Measurements from ENCODE around the gene ICA1.

The ICA1 gene

DNA sequence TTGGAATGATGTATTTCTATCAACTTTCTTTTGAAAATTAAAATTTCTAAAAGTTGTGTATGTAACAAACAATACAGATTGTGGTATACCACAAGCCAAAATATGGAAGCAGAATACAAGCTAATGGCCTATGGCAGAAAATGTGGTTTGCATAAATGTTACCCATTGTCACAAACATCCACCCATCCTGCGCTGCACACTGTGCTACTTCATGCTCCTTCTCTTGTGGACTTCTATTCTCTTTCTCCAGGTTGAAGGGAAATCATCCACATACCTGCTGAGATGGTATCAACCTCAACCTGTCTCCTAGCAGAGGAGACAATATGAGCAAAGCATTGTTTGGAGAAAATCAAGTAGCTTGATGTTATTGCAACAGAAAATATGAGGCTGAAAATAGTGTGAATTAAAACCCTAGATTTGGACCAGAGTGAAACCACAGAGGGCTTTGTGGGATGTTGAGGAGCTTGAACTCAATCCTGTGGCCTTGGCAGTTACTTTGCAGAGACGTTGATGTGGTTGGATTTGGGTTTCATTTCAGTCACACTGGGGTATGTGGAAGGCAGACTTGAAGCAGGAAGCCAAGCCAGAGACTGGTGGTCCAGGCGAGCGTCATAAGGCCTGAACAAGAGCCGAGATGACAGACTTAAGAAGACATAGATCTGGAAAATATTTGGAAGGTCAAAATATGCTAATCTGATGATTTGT lies 63.8 kb downstream of the ICA1 start:
- no peak for DNase-seq

DNA sequence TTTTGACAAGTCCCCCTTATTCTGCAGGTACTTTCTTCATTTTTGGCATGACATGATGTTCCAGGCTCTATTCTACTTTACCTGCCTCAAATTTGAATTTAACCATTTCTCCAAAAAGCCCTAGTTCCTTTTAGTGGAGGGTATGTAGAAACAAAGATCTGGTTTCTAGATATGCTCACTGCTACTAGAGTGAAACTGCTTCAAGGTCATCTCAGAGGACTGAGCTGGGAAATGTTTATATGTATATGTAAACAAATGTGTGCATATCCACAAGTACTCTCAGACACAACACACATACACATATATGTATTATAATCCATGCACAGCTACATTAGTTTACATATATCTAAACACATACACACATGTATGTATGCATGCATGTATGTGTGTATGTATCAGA lies 69.1 kb downstream of the ICA1 start:
- no peak for DNase-seq

DNA sequence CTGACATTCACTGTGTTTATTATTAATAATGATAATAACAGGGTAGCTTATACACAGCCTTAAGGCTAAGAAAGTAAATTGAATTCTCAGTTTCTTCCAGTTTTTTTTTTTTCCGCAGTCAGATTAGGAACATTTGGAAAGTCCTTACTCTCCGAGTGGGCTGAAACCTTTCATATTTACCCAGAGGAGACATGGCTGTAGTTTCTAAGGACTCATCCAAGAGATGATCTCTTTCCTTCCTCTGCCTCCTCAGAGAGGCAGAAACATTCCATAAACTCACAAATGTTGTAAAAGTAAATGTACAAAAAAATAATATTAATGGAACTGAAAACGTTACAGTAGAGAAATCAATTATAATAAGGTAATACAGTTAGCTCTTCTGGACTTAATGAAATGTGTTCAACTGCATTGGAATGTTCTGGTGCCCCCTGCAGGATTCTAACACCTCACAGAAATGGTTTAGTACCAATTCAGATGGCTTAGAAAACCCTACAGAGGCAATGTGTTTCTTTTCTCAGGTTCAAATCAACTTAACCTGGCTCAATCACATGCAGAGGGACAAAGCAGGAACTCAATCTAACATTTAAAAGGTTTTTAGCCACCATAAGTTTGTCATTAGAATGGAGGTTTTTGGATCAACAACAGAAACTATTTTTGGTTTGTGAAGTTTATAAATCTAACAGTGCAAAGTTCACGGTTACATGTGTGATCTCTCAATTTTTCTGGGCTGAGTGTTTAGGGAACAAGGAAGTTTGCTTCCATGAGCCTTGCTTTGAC lies 71.7 kb downstream of the ICA1 start:
- DNase-seq = peak; percentile 43 to 84 (median 52)

DNA sequence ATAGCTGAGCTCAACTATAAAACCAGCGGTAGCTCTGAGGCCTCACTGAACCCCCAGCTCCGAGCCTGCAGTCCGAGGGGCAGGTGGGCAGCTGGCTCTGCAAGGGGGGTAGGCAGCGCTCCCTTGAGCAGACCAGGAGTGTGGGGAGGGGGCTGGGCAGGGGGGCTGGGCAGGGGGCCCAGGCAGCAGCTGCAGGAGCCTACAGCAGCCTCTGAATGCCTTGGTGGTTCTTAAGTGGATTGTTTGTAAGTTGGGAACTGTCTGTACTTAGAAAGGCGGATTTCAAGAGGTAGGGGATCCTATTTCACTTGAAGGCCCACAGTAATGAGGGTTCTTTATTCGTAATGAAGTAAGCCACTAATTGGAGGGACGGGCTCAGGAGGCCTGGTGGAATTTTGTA lies 72.3 kb downstream of the ICA1 start:
- DNase-seq = peak; percentile 29 to 84 (median 73)

DNA sequence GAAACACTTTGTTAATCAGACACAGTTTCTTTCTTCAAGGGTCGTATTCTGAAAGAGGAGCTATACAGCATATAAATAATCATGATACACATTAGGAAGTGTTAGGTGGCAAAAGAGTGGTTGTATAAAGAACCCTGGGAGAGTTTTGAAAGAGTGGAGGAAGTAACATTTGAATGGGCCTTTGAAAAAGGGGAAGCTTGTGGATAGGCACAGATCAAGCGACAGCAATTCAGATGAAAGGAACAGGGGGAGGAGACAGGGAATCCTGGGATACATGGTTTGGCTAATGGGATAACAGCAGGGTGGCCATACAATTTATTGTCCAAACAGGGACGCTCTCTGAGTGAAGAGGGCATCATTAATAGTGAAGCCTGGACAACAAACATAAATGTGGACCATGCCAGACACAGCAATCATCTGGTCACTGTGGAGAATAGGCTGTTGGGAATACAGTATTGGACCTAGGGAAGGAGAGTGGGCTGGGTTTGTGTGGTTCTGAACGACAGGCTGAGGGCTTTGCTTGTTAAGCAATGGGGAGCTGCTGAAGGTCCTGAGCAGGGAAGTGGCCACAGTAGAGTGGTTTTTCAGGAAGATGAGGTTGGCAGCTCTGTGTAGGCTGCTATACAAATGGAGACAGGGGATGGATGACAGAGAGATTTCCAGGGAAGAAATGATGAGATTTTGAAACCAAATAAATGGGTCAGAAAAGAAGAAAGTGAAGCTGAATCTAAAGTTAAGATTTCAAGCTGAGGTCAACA lies 75.9 kb downstream of the ICA1 start:
- DNase-seq = peak in 2 of 3 experiments; percentile 47 to 73

DNA sequence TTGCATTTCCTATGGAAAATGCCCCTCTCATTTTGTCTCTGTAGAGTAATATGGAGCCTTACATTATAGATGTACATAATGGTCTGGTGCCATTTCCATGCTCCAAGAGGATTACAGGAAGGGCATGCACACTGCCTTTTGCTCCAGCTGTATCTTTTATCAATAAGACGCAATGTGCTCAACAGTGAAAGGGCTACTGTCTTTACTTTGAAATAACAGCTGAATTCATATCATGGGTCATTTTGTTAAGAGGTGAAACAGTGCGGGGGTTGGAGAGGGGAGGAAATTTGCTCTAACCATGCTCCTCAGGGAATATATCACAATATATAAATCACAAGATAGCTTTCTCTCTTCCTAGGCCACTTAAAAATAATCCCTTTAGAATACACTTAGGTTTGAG lies 77.7 kb downstream of the ICA1 start:
- DNase-seq = peak; percentile 50 to 87 (median 82)

DNA sequence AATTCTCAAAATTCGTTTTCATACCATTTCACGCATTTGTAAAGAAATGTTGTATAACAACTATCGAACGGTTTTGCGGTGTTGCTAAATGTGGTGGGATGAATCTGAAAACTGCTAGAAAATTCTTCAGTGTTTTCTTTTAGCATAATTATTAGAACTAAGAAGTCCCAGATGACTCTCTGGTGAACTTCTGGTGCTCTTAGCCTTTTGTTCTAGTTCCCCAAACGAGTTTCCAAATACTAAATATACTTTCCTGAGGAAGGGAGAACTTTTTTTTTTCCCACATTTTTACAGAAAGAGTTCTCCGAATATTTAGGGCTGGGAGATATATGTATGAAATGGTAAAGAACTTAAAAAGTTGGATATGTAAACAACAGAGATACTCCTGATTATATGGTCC lies 82.5 kb downstream of the ICA1 start:
- DNase-seq = no peak

DNA sequence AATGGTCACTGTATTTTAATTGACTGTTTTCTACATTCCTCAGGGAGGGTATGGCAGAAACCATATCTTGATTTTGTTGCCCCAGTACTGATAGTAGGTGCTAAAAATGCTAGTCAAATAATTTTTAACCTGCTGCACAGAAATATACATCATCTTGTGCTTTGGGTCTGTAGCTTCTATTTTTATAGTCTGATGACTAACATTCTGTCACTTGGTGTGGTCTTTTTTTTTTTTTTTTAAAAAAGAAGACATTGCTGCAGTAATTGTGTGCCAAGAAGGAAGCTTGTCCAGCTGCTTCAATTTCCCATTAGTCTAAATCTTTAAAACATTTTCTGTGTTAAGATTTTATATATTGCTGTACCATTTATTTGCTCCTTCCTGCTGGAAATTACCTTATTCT lies 83.6 kb downstream of the ICA1 start:
- no peak for DNase-seq

DNA sequence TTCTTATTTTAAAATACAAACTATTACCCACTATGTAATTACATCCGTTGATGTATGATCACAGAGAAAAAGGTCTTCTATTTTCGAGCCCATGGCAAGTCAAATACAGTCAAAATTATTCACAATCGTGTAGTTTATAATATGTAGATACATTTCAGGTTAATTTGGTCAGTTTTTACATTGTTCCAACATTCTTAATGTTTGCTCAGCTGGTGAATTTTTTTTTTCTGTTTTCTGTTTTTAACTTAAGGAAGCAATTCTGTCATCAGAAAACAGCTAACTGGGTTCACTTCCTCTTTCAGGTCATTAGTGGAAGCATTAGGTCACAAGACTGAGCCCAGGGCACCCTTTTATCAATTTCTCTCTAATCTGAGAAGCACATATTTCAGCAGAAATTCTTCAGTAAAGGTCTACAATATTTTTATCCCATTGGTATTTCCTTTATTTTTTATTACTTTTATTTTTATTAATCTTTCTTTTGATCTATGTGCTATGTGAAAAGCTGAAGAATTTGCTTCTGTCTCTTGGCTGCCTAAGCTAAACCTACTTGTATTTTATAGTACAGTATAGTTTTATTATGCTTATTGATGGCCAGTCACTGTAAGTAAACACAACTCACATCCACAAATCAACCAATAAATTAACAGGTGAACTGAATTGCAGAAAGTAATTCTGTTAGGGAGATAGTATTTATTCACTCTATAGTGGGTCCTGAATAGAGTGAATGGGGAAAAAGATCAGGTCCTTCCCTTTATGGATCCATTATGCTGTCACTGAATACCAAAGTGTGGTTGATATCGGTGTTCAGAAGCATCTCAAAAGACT lies 84.6 kb downstream of the ICA1 start:
- DNase-seq = no peak

DNA sequence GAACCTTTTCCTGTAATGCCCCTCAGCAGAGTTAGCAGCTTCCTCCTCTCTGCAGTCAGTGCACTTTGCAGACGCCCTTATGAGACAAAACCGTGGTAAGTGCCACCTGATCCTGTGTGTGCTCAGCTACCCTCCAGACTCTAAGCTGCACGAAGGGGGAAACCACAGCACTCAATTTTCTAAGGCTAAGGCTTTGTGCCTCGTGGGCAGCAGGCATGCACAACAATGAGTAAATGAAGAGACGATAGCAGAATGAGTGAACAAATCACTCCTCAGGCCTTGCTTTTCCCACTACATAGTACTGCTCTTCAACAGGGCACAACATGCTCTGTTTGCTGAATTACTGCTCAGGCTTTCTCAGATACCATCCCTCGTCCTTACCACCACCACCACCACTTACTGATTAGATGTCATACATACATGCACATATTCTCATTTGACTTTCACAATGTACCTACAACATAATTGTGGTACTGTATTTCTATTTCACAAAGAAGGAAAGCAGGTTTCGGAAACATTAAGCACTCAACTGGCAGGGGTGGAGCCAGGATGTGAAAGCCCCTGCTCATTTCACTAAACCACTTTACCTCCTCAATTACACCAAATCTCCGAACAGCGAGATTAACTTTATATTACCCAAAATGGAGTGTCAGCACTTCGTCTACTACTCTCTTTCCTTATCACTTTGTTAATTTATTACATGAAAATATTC lies 85.4 kb downstream of the ICA1 start:
- DNase-seq = peak in 2 of 3 experiments; percentile 27 to 84

DNA sequence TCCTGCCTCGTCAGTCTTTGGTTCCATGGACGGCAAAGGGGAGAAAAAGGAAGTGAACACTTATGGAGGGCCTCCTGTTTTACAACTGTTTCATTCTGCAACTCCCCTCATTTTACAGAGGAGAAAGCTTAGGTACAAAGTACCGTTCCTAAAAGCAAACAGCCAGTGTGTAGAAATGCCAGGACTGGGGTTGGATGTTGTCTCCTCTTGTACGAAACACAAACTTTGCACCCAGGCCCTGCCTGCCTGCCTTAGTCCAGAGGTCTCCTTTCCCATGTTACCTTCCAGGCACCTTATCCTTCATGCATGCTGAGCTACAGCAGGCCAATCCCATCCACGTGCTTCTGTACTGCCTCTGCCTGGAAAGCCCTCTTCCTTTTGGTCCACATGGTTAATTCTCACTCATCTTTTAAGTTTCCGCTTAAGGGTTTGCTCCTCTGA lies 86.0 kb downstream of the ICA1 start:
- no peak for DNase-seq

DNA sequence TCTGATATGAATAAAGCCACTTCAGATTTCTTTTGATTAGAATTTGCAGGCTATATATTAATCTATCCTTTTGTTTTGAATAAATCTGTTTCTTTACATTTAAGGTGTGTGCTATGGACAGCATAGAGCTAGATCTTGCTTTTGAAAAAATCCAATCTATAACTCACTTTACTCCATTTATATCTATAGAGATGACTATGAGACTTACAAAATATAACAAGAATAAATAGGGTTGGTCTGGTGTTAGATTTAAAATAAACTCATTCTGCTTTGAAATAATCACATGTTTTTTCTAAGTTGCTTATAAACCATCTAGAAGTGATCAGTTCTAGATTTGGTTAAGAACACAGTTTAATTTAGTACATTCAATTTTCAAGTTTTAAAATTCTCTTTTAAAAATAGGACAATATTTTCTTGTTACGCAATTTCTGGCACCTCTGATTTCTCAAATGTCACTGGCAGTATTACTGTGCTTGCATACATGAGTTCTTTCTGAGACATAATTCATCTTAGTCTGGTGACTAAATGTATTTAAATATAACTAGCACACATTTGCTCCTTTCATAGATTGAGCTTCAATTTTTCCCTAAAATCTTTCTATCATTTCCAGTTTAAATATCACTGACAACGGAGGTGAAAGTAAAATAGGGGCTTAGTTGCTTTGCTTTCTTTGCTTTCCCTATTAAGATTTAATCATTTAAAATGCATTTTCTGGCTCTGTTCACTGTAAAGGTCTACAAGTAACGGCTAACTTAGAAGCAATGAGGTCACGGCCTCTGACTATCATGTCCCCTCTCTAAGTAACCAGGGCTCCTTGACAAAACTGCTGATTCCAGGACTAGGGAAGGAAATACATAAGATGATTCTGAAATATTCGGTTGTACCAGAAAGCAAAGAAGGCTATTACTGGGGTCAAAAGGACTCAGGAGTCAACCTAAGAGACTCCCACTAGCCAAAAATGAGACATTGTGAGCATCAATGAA lies 89.3 kb downstream of the ICA1 start:
- DNase-seq = no peak

DNA sequence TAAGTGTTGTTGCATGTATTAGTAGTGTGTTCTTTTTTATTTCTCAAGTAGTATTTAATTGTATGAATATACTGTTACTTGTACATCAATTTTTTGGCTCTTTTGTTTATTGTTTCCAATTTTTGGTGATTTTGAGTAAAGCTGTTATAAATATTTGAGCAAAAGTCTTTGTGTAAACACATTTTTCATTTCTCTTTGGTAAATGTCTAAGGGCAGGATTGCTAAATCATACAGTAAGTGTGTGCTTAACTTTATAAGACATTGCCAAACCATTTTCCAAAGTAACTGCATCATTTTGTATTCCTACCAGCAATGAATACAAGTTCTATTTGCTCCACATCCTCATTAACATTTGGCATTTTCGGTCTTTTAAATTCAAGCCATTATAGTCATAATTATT lies 92.8 kb downstream of the ICA1 start:
- DNase-seq = no peak

DNA sequence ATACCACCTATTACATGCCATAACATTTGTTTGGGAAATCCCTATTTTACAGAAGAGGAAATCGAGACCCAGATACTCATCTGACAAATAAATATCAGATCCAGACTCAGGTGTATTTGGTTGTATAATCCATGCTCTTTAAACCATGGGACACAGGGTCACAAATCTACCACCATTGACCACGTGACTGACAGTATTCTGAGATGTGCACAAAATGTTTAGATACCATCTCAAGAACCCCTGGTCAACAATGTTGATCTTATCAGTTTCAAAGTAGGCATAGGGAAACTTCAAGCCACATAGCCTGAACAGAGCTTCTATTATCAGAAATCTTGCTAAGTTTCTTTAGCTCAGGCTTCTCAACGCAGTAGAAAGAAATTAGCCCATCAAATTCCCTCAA lies 93.6 kb downstream of the ICA1 start:
- no peak for DNase-seq

DNA sequence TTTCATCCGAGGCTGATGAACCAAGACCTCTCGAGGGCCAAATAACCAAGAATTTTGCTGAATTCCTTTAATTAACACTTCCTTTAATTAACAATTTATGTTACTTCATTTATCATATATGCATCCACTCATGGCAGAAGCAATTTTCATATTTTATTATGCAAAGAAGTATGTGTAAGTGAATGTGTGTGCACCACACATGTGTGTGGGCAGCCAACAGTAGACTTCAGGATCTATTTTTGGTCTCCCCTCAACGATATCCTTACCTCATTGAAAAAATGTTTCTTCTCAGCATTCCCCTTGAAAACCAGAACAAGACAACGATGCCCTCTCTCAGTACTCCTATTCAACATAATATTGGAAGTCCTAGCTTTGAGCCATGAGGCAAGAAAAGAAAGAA lies 96.8 kb downstream of the ICA1 start:
- no peak for DNase-seq

DNA sequence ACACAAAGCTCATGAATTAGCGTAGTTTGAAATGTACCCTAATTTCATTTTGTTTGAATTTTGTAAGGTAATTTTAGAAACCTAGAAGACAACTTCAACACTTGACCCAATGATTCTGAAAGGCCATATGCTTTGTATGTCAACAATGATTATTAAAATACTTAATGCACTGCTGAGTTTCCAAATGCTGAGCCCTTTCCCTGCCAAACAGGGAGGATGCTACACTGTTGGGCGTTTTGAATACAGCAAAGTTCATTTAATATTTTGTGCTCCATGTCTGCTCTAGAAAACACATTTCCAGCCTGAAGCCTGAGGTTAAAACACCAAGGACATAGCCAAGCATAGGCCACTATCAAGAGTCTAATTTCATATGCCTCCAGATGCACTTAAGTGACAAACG lies 99.8 kb downstream of the ICA1 start:
- DNase-seq = no peak

DNA sequence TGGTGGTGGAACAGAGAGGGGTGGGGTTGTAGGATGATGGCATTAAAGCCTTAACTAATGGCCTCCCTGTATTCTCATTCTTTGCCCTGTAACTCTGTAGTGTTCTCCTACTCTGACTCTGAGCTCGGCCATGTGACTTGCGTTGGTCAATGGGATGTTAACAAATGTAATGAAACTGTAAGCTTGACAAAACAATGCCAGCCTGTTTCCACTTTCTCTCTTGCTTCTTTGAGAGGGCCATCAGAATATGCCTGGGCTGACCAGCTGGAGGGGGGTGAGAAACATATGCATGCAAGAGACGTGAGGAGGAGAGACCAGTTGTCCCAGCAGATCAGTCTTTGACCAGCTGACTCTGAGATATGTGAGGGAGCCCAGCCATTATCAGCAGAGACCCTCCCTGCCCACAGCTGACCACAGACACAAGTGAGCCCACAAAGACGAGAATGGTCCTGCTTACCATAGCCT lies 100.6 kb downstream of the ICA1 start:
- DNase-seq = no peak

DNA sequence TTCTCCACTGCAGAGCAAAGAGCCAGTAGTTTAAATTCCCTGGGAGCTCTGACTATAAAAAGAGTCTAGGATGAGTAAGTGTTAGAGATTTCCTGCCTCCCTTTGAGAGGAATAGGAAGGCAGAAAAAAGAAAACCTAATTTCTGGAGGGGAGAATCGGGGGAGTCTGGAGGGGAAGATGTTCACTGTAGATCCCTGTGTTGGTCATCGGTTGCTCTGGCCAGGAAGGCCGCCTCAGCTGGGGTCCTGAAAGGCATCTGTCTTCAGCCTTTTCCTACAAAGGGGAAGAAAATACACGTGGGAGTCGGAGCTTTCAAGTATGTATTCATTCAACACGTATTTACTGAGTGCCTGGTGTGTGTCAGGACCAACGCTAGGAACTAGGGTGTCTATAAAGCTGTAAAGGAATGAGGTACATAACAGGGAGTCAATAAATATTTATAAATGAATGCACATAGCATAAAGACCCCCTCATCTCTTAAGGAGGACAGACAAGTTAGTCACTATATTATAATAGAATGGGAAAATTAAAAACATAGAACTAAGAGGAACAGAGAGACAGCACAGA lies 101.1 kb downstream of the ICA1 start:
- DNase-seq = no peak

DNA sequence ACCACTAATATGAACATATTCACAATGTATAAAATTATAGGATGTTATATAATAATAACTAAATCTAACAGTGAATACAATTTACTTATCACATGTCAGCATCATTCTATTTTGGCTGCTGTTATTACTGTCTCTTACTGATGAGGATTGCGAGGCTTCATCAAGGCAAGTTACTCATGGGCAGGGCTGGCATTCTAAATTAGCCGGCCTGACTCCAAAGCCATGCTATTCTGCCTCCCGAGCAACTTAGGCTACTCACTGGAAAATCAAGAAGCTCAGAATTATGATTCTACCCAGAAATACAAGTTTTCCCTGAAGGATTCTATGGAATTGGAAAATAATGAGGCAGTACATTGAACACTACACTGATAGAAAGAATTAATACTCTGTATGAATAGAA lies 101.7 kb downstream of the ICA1 start:
- no peak for DNase-seq

DNA sequence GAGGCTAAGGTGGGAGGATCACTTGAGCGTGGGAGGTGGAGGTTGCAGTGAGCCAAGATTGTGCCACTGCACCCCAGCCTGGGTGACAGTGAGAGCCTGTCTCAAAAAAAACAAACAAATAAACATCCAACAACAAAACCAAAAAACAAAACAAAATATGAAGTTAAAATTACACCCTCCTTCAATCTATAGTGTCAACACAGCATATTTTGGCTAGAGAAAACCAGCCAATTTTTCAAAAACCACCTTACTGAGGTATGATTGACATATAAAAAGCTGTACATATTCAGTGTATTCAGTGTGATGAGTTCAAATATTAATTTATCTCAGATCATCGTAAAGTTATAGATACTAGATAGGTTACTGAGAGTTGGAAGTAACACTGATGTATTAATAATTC lies 102.4 kb downstream of the ICA1 start:
- no peak for DNase-seq

Measured in NCI-H1417 (cell line).